Ovary (tissue), 3 donors: ENCODE results near the gene AKR7A2.

ENCODE experiments used
- POLR2A ChIP-seq: fragments of 450-650 bp; IDR thresholded peaks from one replicate; pipeline ENCODE4 v1.6.1; 2017; ENCODE audit warnings: antibody characterized with exemption, mild to moderate bottlenecking, moderate library complexity
- TF ChIP-seq, protein P1 (sequence below), 3 donors: fragments of 450-650 bp in 2 of 3; fragments of 200-600 bp in 1 of 3; IDR thresholded peaks; one replicate each; pipeline versions ENCODE4 v1.5.1 to v1.8.0; 2016 to 2022; ENCODE audit warnings: antibody characterized with exemption in 3 of 3, mild to moderate bottlenecking in 1 of 3
- donor health status: DM: no; HTN: no; CAD: no.

DNA sequence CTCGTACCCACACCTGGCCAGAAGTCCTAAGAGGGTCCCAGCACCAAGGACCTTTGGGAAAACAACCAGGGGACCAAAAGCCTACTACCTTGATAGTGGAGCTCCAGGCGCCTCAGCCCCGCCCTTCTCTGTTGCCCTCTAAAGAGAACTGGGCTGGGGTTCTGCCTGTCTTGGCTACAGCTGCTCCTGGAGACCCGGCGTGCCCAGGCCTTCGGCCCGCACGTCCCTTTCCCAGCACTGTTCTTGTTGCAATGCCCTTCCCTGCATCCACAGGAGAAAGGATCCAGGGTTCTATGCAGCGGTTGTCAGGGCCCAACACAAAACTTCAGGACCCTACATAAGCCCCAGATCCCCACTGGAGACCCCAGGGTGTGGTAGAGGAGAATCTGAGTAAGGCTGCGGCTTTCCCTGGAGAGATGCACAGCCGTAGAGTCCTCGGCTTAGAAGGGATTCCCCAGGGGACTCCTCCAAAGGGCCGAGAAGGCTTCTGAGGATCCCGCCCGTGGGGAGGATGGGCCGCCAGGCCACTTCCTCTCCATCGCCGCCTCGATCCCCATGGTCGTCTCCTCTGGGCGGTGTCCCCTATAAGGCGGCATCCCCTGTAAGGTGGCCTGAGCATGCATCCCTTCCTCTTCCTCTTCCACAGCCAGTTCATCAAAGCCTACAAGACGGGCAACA is 12.2 kb upstream of the AKR7A2 start:
- TF ChIP-seq, protein P1, sequence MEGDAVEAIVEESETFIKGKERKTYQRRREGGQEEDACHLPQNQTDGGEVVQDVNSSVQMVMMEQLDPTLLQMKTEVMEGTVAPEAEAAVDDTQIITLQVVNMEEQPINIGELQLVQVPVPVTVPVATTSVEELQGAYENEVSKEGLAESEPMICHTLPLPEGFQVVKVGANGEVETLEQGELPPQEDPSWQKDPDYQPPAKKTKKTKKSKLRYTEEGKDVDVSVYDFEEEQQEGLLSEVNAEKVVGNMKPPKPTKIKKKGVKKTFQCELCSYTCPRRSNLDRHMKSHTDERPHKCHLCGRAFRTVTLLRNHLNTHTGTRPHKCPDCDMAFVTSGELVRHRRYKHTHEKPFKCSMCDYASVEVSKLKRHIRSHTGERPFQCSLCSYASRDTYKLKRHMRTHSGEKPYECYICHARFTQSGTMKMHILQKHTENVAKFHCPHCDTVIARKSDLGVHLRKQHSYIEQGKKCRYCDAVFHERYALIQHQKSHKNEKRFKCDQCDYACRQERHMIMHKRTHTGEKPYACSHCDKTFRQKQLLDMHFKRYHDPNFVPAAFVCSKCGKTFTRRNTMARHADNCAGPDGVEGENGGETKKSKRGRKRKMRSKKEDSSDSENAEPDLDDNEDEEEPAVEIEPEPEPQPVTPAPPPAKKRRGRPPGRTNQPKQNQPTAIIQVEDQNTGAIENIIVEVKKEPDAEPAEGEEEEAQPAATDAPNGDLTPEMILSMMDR (IDR thresholded peaks at IDR 0.05): no peak
- TF ChIP-seq POLR2A: no peak
